Activated CD8-positive, alpha-beta T cell treated with anti-CD3 and anti-CD28 coated beads for 36 hours (primary cell): Measurements from ENCODE around the gene CEP57L1. TPM values are rescaled to one million over a fixed set of nuclear protein-coding genes. Genes with fewer than 3 reads are reported as not detected.
A peak's percentile ranks its signal among the peaks of the same experiment; 100 is the strongest.

Source experiments
- ATAC-seq: fragments of 200-7000 bp; cut with Tn5 transposase; one replicate; pipeline ENCODE4 v1.10.0; 2021; ENCODE audit warnings: mild to moderate bottlenecking, moderate library complexity
- CTCF ChIA-PET: fragments of 350-600 bp; sonication (Branson Sonifier 250); formaldehyde crosslinking; loops from one replicate; lab custom pipeline; 2021; ENCODE audit warnings: antibody characterized with exemption; lab: Charles Lee
- POLR2A ChIA-PET: fragments of 350-600 bp; sonication (Branson Sonifier 250); formaldehyde crosslinking; loops from one replicate; lab custom pipeline; 2021; ENCODE audit warnings: antibody characterized with exemption; lab: Charles Lee
- DNase-seq: peaks from one replicate; pipeline ENCODE4 v3.0.0-alpha.2; 2020
- H3K27ac Mint-ChIP-seq: one replicate; pipeline ENCODE4 v1.8.0; 2021; ENCODE audit warnings: mild to moderate bottlenecking, mixed read lengths
- H3K27me3 Mint-ChIP-seq: one replicate; pipeline ENCODE4 v1.8.0; 2021; ENCODE audit warnings: mixed read lengths
- H3K36me3 Mint-ChIP-seq: one replicate; pipeline ENCODE4 v1.8.0; 2021; ENCODE audit warnings: low read depth, mixed read lengths
- H3K4me1 Mint-ChIP-seq: one replicate; pipeline ENCODE4 v1.8.0; 2021; ENCODE audit warnings: low read depth, mixed read lengths
- H3K4me3 Mint-ChIP-seq: one replicate; pipeline ENCODE4 v1.8.0; 2021; ENCODE audit warnings: mild to moderate bottlenecking, moderate library complexity, mixed read lengths
- H3K9me3 Mint-ChIP-seq: one replicate; pipeline ENCODE4 v1.8.0; 2021; ENCODE audit warnings: mixed read lengths
- CTCF ChIP-seq: fragments of 200-600 bp; IDR thresholded peaks from one replicate; pipeline ENCODE4 v1.8.0; 2022; ENCODE audit warnings: antibody characterized with exemption, mild to moderate bottlenecking
- intact Hi-C: fragments of 100-400 bp; cut with micrococcal nuclease; formaldehyde crosslinking; loops from one replicate; pipeline ENCODE4 v1.10.0; 2022
- total RNA-seq, 2 experiments: library from RNA; stranded (reverse); gene quantifications; one replicate each; pipeline ENCODE4 v1.2.3, GENCODE V29; 2021

CEP57L1 gene
- 10 to 100 TPM; 25.0 to 25.8 TPM for total RNA-seq

GRCh38 chr6:109095036-109095834, at the start of gene CEP57L1:
Gene CEP57L1, plus strand, starts transcription at chr6:109095507. Its CDS starts 49,715 bp downstream, at chr6:109145222.
- peak; percentile 97 for DNase-seq
- POLR2A ChIA-PET: interaction anchor here (0.6 to 1.5 kb wide), 6 partner anchors 39 to 346 kb away, joined by 3 to 8 read pairs (median 3); partner anchors contain the start of gene CD164
- H3K27me3 Mint-ChIP-seq: no peaks in the 10 kb centered on the region
- ATAC-seq: peak; percentile 80
- intact Hi-C loops: loop anchor here (1.0 kb wide), 1 partner anchor 286 kb away; no protein-coding TSS in a partner anchor
- H3K4me3 Mint-ChIP-seq: peak within 1 kb of the TSS; percentile 89
- H3K9me3 Mint-ChIP-seq: no peaks in the 10 kb centered on the region
- no peak for TF ChIP-seq CTCF
- CTCF ChIA-PET: interaction anchor here (1.1 to 2.8 kb wide), 5 partner anchors 11 to 172 kb away, joined by 3 to 18 read pairs (median 5); no protein-coding TSS in a partner anchor
- peaks cover 36% of the 10 kb centered on the region for H3K4me1 Mint-ChIP-seq
- H3K36me3 Mint-ChIP-seq: peaks cover 10% of the 10 kb centered on the region
- peak within 1 kb of the TSS; percentile 99 for H3K27ac Mint-ChIP-seq

DNA sequence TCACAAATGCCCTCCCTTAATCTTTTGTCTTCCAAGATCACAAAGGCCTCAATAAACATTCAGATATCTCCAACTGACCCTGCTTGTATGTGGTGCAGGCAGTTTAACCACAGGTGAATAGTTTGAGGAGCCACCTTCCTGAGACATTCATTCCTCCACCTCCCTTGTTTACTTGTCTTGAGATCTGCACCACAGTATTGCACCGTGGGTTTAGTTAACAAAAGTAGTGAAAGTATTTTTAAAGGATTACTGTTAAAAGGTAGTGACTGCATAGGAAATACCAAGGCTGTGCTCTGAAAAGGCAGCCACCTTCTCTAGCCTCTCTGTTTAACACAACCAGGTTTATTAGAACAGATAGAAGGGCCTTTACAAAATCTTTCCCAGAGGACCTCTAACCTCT, 47.1 kb upstream of the CEP57L1 start:
- ChIA-PET POLR2A (no interaction called here), CTCF (no interaction called here)
- peaks cover 26% of the 10 kb centered on the region for H3K4me1 Mint-ChIP-seq
- no peak overlapping the region for H3K4me3 Mint-ChIP-seq
- no peaks in the 10 kb centered on the region for H3K36me3 Mint-ChIP-seq
- H3K27ac Mint-ChIP-seq: no peak overlapping the region
- DNase-seq (no peak), ATAC-seq (no peak)
- no peaks in the 10 kb centered on the region for H3K27me3 Mint-ChIP-seq
- intact Hi-C loops: no loop called here
- TF ChIP-seq CTCF: no peak
- no peaks in the 10 kb centered on the region for H3K9me3 Mint-ChIP-seq

DNA sequence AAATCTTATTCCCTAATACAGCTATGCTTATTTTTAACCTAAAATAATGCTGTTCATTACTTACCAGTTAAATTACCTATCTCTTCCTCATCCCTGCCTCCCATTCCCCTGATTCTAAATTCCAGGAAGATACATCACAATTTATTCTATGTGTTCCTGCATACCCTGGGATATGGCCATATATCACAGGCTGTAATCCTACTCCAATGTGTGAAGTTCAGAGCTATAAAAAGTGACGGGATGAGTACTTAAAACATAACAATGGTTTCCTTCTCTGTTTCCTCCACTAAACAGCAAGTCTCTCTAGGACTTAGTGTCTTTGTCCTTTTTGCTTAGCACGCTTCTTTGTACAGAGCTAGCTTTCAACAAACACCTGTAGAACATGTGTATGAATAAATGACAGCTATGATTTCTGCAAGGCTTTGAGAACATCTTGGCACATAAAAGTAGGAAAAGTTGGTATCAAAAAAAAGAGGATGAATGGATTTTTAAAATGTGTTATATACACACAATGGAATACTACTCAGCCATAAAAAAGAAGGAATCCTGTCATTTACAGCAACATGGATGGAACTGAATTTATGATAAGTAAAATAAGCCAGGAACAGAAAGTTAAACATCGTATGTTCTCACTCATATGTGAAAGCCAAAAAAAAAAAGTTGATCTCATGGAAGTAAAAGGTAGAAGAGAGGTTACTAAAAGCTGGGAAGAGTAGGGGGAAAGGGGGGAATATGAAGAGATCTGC, 46.5 kb upstream of the CEP57L1 start:
- intact Hi-C loops: no loop called here
- Mint-ChIP-seq H3K4me1 (peaks cover 26% of the 10 kb centered on the region), H3K27me3 (no peaks in the 10 kb centered on the region), H3K9me3 (no peaks in the 10 kb centered on the region), H3K27ac (no peak overlapping the region), H3K36me3 (no peaks in the 10 kb centered on the region), H3K4me3 (no peak overlapping the region)
- POLR2A ChIA-PET: no interaction called here
- CTCF ChIA-PET: interaction anchor here (0.7 to 0.8 kb wide), 3 partner anchors 25 to 308 kb away, joined by 3 read pairs; no protein-coding TSS in a partner anchor
- DNase-seq (no peak), ATAC-seq (no peak)
- no peak for TF ChIP-seq CTCF

DNA sequence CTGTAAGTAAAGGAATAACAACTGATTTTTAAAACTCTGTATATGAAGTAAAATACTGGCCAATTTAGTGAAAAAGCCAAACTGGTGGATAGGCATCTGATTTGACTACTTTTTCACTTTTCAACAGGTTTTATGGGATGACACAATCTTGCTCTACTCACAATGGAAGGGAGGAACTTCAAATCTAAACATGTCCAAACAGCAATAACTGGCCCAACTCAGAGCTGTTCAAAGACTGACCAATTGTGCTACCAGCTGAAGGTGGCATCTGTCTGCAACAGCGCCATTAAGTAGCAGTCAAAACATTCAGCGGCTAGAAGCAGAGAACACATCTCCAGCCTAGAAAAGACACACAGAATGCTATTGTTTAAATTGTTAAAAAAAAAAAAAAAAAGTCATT, 45.3 kb upstream of the CEP57L1 start:
- no peaks in the 10 kb centered on the region for H3K27me3 Mint-ChIP-seq

More for the DNA sequence above, 45.3 kb upstream of the CEP57L1 start:
- no peak overlapping the region for H3K27ac Mint-ChIP-seq
- CTCF ChIA-PET: interaction anchor here (0.8 to 1.0 kb wide), 2 partner anchors 21 to 23 kb away, joined by 3 to 4 read pairs; no protein-coding TSS in a partner anchor
- H3K4me3 Mint-ChIP-seq: no peak overlapping the region
- intact Hi-C loops: no loop called here
- no peak for TF ChIP-seq CTCF
- peaks cover 26% of the 10 kb centered on the region for H3K4me1 Mint-ChIP-seq
- no peaks in the 10 kb centered on the region for H3K9me3 Mint-ChIP-seq
- DNase-seq: no peak
- no peak for ATAC-seq
- POLR2A ChIA-PET: no interaction called here
- no peaks in the 10 kb centered on the region for H3K36me3 Mint-ChIP-seq
